HG03108 (cell line): Measurements from ENCODE around the gene TMEM207.
"Not testable (repeated sequence)": the region's sequence is repeated elsewhere in the genome, so short reads cannot be mapped to it uniquely, and the experiment has no call there.

ENCODE experiments used
- ATAC-seq: cut with Tn5 transposase; IDR thresholded peaks from one replicate; pipeline ENCODE4 v1.9.1; 2021; ENCODE audit warnings: moderate library complexity; ENCODE audit not compliant: unreplicated experiment

The TMEM207 gene

GRCh38 chr3:190449801-190450200, at the start of gene TMEM207:
TSS of gene TMEM207 (minus strand) at chr3:190449901. CDS start at chr3:190449809, 92 bp downstream.
- ATAC-seq: no peak

- ATAC-seq: no peak
Observed at GRCh38 chr3:190499122-190499521, 49.4 kb upstream of the TMEM207 start.

GRCh38 chr3:190498293-190498692, 48.6 kb upstream of the TMEM207 start:
- no peak for ATAC-seq

GRCh38 chr3:190497811-190498210, 48.1 kb upstream of the TMEM207 start:
- no peak for ATAC-seq

- no peak for ATAC-seq
Observed at GRCh38 chr3:190496859-190497258, 47.2 kb upstream of the TMEM207 start.

GRCh38 chr3:190495796-190496195, 46.1 kb upstream of the TMEM207 start:
- ATAC-seq: no peak

- no peak for ATAC-seq
Observed at GRCh38 chr3:190495354-190495753, 45.7 kb upstream of the TMEM207 start.

GRCh38 chr3:190494907-190495306, 45.2 kb upstream of the TMEM207 start:
- no peak for ATAC-seq

GRCh38 chr3:190492966-190493365, 43.3 kb upstream of the TMEM207 start:
- ATAC-seq: no peak

- no peak for ATAC-seq
Observed at GRCh38 chr3:190492129-190492528, 42.4 kb upstream of the TMEM207 start.

- ATAC-seq: no peak
Observed at GRCh38 chr3:190491533-190492054, 41.9 kb upstream of the TMEM207 start.

GRCh38 chr3:190486908-190487607, 37.4 kb upstream of the TMEM207 start:
- no peak for ATAC-seq

- ATAC-seq: no peak
Observed at GRCh38 chr3:190486533-190486864, 36.8 kb upstream of the TMEM207 start.

GRCh38 chr3:190485830-190486532, 36.3 kb upstream of the TMEM207 start:
- ATAC-seq: no peak

- ATAC-seq: no peak
Observed at GRCh38 chr3:190481779-190482178, 32.1 kb upstream of the TMEM207 start.

- ATAC-seq: not testable (repeated sequence)
Observed at GRCh38 chr3:190473261-190473660, 23.6 kb upstream of the TMEM207 start.

GRCh38 chr3:190467922-190468321, 18.2 kb upstream of the TMEM207 start:
- ATAC-seq: no peak

GRCh38 chr3:190458040-190458439, 8.3 kb upstream of the TMEM207 start:
- ATAC-seq: no peak

- no peak for ATAC-seq
Observed at GRCh38 chr3:190456770-190457169, 7.1 kb upstream of the TMEM207 start.

GRCh38 chr3:190455828-190456227, 6.1 kb upstream of the TMEM207 start:
- no peak for ATAC-seq

GRCh38 chr3:190448256-190448655, 1.4 kb downstream of the TMEM207 start:
- ATAC-seq: no peak

GRCh38 chr3:190446573-190447279, 3.0 kb downstream of the TMEM207 start:
- ATAC-seq: no peak
